IgD-negative memory B cell (primary cell): ENCODE results near the gene TEX26. TPM values are rescaled to one million over a fixed set of nuclear protein-coding genes. Genes with fewer than 3 reads are reported as not detected.

ENCODE experiments used
- H3K27ac Mint-ChIP-seq, 3 donors: one replicate each; pipeline ENCODE4 v1.8.0; 2020 to 2022; ENCODE audit warnings: mild to moderate bottlenecking in 3 of 3, mixed read lengths in 3 of 3, moderate library complexity in 1 of 3
- H3K27me3 Mint-ChIP-seq: one replicate; pipeline ENCODE4 v1.8.0; 2021; ENCODE audit warnings: mixed read lengths
- H3K36me3 Mint-ChIP-seq: one replicate; pipeline ENCODE4 v1.8.0; 2020; ENCODE audit warnings: mild to moderate bottlenecking, mixed read lengths
- H3K4me1 Mint-ChIP-seq, 3 donors: one replicate each; pipeline ENCODE4 v1.8.0; 2020 to 2022; ENCODE audit warnings: mixed read lengths in 3 of 3, mild to moderate bottlenecking in 1 of 3
- H3K4me3 Mint-ChIP-seq, 4 donors: one replicate each; pipeline ENCODE4 v1.8.0; 2020 to 2022; ENCODE audit warnings: mild to moderate bottlenecking in 4 of 4, mixed read lengths in 4 of 4, moderate library complexity in 3 of 4
- H3K9me3 Mint-ChIP-seq, 3 donors: one replicate each; pipeline ENCODE4 v1.8.0; 2020 to 2021; ENCODE audit warnings: mixed read lengths in 3 of 3, mild to moderate bottlenecking in 1 of 3
- polyA plus RNA-seq: library from polyadenylated mRNA; unstranded; fragments of 300-500 nt; fragmentation: Illumina TruSeq; gene quantifications from one replicate; pipeline ENCODE4 v1.2.3, GENCODE V29; 2021

TEX26 gene
- polyA plus RNA-seq, 1 donor from 2014 or later, result not detected

GRCh38 chr13:31008400-31009115 lies 76.1 kb downstream of the TEX26 start:
- no peak overlapping the region for H3K27ac Mint-ChIP-seq
- peaks cover 4 to 9% (median 6%) of the 10 kb centered on the region in 3 donors for H3K4me1 Mint-ChIP-seq
- no peaks in the 10 kb centered on the region for H3K9me3 Mint-ChIP-seq
- H3K36me3 Mint-ChIP-seq, result no peaks in the 10 kb centered on the region
- peaks cover 35% of the 10 kb centered on the region for H3K27me3 Mint-ChIP-seq
- H3K4me3 Mint-ChIP-seq, result no peak overlapping the region

- Mint-ChIP-seq H3K4me3 (no peak overlapping the region), H3K4me1 (peaks cover 4 to 9% (median 6%) of the 10 kb centered on the region in 3 donors), H3K27me3 (peaks cover 36% of the 10 kb centered on the region), H3K27ac (no peak overlapping the region), H3K9me3 (no peaks in the 10 kb centered on the region), H3K36me3 (no peaks in the 10 kb centered on the region)
Observed at GRCh38 chr13:31009166-31009565, 76.7 kb downstream of the TEX26 start.

GRCh38 chr13:31010296-31010695 lies 77.8 kb downstream of the TEX26 start:
- peaks cover 4 to 9% (median 6%) of the 10 kb centered on the region in 3 donors for H3K4me1 Mint-ChIP-seq
- H3K27me3 Mint-ChIP-seq, result peaks cover 39% of the 10 kb centered on the region
- no peaks in the 10 kb centered on the region for H3K9me3 Mint-ChIP-seq
- H3K27ac Mint-ChIP-seq, result no peak overlapping the region
- H3K4me3 Mint-ChIP-seq, result no peak overlapping the region
- no peaks in the 10 kb centered on the region for H3K36me3 Mint-ChIP-seq

GRCh38 chr13:31011193-31011860 lies 78.9 kb downstream of the TEX26 start:
- Mint-ChIP-seq H3K4me1 (peaks cover 4 to 9% (median 6%) of the 10 kb centered on the region in 3 donors), H3K36me3 (no peaks in the 10 kb centered on the region), H3K9me3 (no peaks in the 10 kb centered on the region), H3K27ac (no peak overlapping the region), H3K27me3 (peaks cover 39% of the 10 kb centered on the region), H3K4me3 (peak overlapping the region in 1 of 4 donors; percentile 46)

GRCh38 chr13:31011901-31012654 lies 79.6 kb downstream of the TEX26 start:
- H3K4me3 Mint-ChIP-seq, result no peak overlapping the region
- H3K27me3 Mint-ChIP-seq, result peaks cover 39% of the 10 kb centered on the region
- H3K36me3 Mint-ChIP-seq, result no peaks in the 10 kb centered on the region
- H3K27ac Mint-ChIP-seq, result no peak overlapping the region
- H3K9me3 Mint-ChIP-seq, result peaks cover 0 to 4% (median 0%) of the 10 kb centered on the region in 3 donors
- peaks cover 4 to 9% (median 6%) of the 10 kb centered on the region in 3 donors for H3K4me1 Mint-ChIP-seq

- Mint-ChIP-seq H3K36me3 (no peaks in the 10 kb centered on the region), H3K27me3 (peaks cover 37% of the 10 kb centered on the region), H3K4me1 (peaks cover 4 to 9% (median 6%) of the 10 kb centered on the region in 3 donors), H3K4me3 (no peak overlapping the region), H3K27ac (no peak overlapping the region), H3K9me3 (peaks cover 0 to 4% (median 0%) of the 10 kb centered on the region in 3 donors)
Observed at GRCh38 chr13:31012655-31013024, 80.2 kb downstream of the TEX26 start.

GRCh38 chr13:31014456-31014855 lies 82.0 kb downstream of the TEX26 start:
- H3K27me3 Mint-ChIP-seq, result peaks cover 37% of the 10 kb centered on the region
- no peak overlapping the region for H3K27ac Mint-ChIP-seq

GRCh38 chr13:31015199-31015598 lies 82.7 kb downstream of the TEX26 start:
- Mint-ChIP-seq H3K27ac (no peak overlapping the region), H3K36me3 (no peaks in the 10 kb centered on the region), H3K27me3 (peaks cover 31% of the 10 kb centered on the region)

More at GRCh38 chr13:31014456-31014855, 82.0 kb downstream of the TEX26 start:
- Mint-ChIP-seq H3K36me3 (no peaks in the 10 kb centered on the region), H3K4me3 (no peak overlapping the region), H3K9me3 (peaks cover 0 to 5% (median 4%) of the 10 kb centered on the region in 3 donors), H3K4me1 (peaks cover 4 to 9% (median 6%) of the 10 kb centered on the region in 3 donors)

GRCh38 chr13:31016342-31017325 lies 84.2 kb downstream of the TEX26 start:
- Mint-ChIP-seq H3K4me1 (peaks cover 0 to 6% (median under 1%) of the 10 kb centered on the region in 3 donors), H3K27me3 (peaks cover 26% of the 10 kb centered on the region), H3K4me3 (no peak overlapping the region), H3K36me3 (no peaks in the 10 kb centered on the region), H3K9me3 (peaks cover 0 to 5% (median 4%) of the 10 kb centered on the region in 3 donors), H3K27ac (no peak overlapping the region)

More at GRCh38 chr13:31015199-31015598, 82.7 kb downstream of the TEX26 start:
- peaks cover 0 to 5% (median 4%) of the 10 kb centered on the region in 3 donors for H3K9me3 Mint-ChIP-seq
- H3K4me3 Mint-ChIP-seq, result no peak overlapping the region
- H3K4me1 Mint-ChIP-seq, result peaks cover 4 to 9% (median 6%) of the 10 kb centered on the region in 3 donors

- peaks cover 23% of the 10 kb centered on the region for H3K27me3 Mint-ChIP-seq
Observed at GRCh38 chr13:31018511-31018910, 86.1 kb downstream of the TEX26 start.

GRCh38 chr13:31020996-31021395 lies 88.5 kb downstream of the TEX26 start:
- Mint-ChIP-seq H3K4me1 (no peaks in the 10 kb centered on the region), H3K4me3 (no peak overlapping the region), H3K27ac (no peak overlapping the region), H3K36me3 (no peaks in the 10 kb centered on the region), H3K9me3 (peaks cover 0 to 5% (median 4%) of the 10 kb centered on the region in 3 donors), H3K27me3 (peaks cover 18% of the 10 kb centered on the region)

More at GRCh38 chr13:31018511-31018910, 86.1 kb downstream of the TEX26 start:
- no peak overlapping the region for H3K4me3 Mint-ChIP-seq
- H3K9me3 Mint-ChIP-seq, result peaks cover 0 to 5% (median 4%) of the 10 kb centered on the region in 3 donors
- H3K4me1 Mint-ChIP-seq, result no peaks in the 10 kb centered on the region
- no peak overlapping the region for H3K27ac Mint-ChIP-seq
- H3K36me3 Mint-ChIP-seq, result no peaks in the 10 kb centered on the region

GRCh38 chr13:31022288-31022895 lies 89.9 kb downstream of the TEX26 start:
- Mint-ChIP-seq H3K4me3 (no peak overlapping the region), H3K36me3 (no peaks in the 10 kb centered on the region), H3K9me3 (peaks cover 0 to 5% (median 0%) of the 10 kb centered on the region in 3 donors), H3K27ac (no peak overlapping the region), H3K27me3 (peaks cover 18% of the 10 kb centered on the region), H3K4me1 (no peaks in the 10 kb centered on the region)

- H3K27ac Mint-ChIP-seq, result no peak overlapping the region
- H3K4me1 Mint-ChIP-seq, result no peaks in the 10 kb centered on the region
- H3K4me3 Mint-ChIP-seq, result no peak overlapping the region
- peaks cover 0 to 1% (median 0%) of the 10 kb centered on the region in 3 donors for H3K9me3 Mint-ChIP-seq
- peaks cover 2% of the 10 kb centered on the region for H3K36me3 Mint-ChIP-seq
- H3K27me3 Mint-ChIP-seq, result peaks cover 19% of the 10 kb centered on the region
Observed at GRCh38 chr13:31022928-31023530, 90.6 kb downstream of the TEX26 start.
